GM18505 (cell line): Measurements from ENCODE around the gene DHRS1.

ENCODE experiments used
- ATAC-seq: cut with Tn5 transposase; IDR thresholded peaks from one replicate; pipeline ENCODE4 v1.9.1; 2021; ENCODE audit not compliant: unreplicated experiment
- POLR2A ChIP-seq: IDR thresholded peaks from 4 replicates; pipeline ENCODE4 v1.6.1; 2011; ENCODE audit warnings: borderline replicate concordance; ENCODE audit not compliant: insufficient read depth, insufficient read length; ENCODE audit errors: extremely low read depth

The DHRS1 gene

GRCh38 chr14:24291446-24292117 is 8.0 kb downstream of the DHRS1 start:
- no peak for ATAC-seq
- TF ChIP-seq POLR2A = no peak

- no peak for ATAC-seq
- TF ChIP-seq POLR2A = no peak
These were observed 8.8 kb downstream of the DHRS1 start for GRCh38 chr14:24290746-24291145.

GRCh38 chr14:24289649-24290280 is 9.8 kb downstream of the DHRS1 start:
- ATAC-seq = no peak
- no peak for TF ChIP-seq POLR2A

- no peak for TF ChIP-seq POLR2A
- no peak for ATAC-seq
These were observed 12.6 kb downstream of the DHRS1 start for GRCh38 chr14:24286996-24287395.

- ATAC-seq = no peak
- no peak for TF ChIP-seq POLR2A
These were observed 14.2 kb downstream of the DHRS1 start for GRCh38 chr14:24285351-24285750.

- ATAC-seq = no peak
- no peak for TF ChIP-seq POLR2A
These were observed 15.0 kb downstream of the DHRS1 start for GRCh38 chr14:24284501-24285035.

- no peak for ATAC-seq
- no peak for TF ChIP-seq POLR2A
These were observed 15.7 kb downstream of the DHRS1 start for GRCh38 chr14:24283796-24284460.

GRCh38 chr14:24282736-24283135 is 16.8 kb downstream of the DHRS1 start:
- ATAC-seq = no peak
- TF ChIP-seq POLR2A = no peak

GRCh38 chr14:24281636-24282035 is 17.9 kb downstream of the DHRS1 start:
- no peak for TF ChIP-seq POLR2A
- ATAC-seq = no peak

GRCh38 chr14:24280797-24281460 is 18.7 kb downstream of the DHRS1 start:
- no peak for ATAC-seq
- no peak for TF ChIP-seq POLR2A

- no peak for TF ChIP-seq POLR2A
- ATAC-seq = peak; percentile 57
These were observed 20.0 kb downstream of the DHRS1 start for GRCh38 chr14:24279301-24280186.

GRCh38 chr14:24278424-24278823 is 21.2 kb downstream of the DHRS1 start:
- ATAC-seq = no peak
- no peak for TF ChIP-seq POLR2A
